CD4-positive, CD25-positive, alpha-beta regulatory T cell (primary cell): ENCODE results near the gene LIF. TPM values are rescaled to one million over a fixed set of nuclear protein-coding genes. Genes with fewer than 3 reads are reported as not detected.

Experiments
- ATAC-seq, 2 donors: fragments of 150-1000 bp; cut with Tn5 transposase; one replicate each; pipeline ENCODE4 v1.10.0; 2021; ENCODE audit warnings: low read depth in 2 of 2, moderate number of reproducible peaks in 2 of 2, moderate library complexity in 1 of 2
- DNase-seq, 3 donors: peaks; one replicate each; pipeline versions ENCODE4 v3.0.0 to v3.0.0-alpha.2; 2012 to 2022; ENCODE audit warnings: mixed read lengths in 1 of 3
- H3K27ac ChIP-seq: one replicate; pipeline ENCODE4 v1.7.0; 2013; ENCODE audit warnings: mild to moderate bottlenecking, low read length; ENCODE audit not compliant: insufficient read depth, poor library complexity, severe bottlenecking
- H3K27me3 ChIP-seq: one replicate; pipeline ENCODE4 v1.7.0; 2013; ENCODE audit warnings: low read length; ENCODE audit not compliant: control insufficient read depth, insufficient read depth
- H3K36me3 ChIP-seq: one replicate; pipeline ENCODE4 v1.7.0; 2013; ENCODE audit warnings: mild to moderate bottlenecking, low read length, moderate library complexity; ENCODE audit not compliant: control insufficient read depth, insufficient read depth
- H3K4me1 ChIP-seq: 2 replicates; pipeline ENCODE4 v1.7.0; 2013; ENCODE audit warnings: mild to moderate bottlenecking, low read length; ENCODE audit not compliant: insufficient read depth, control insufficient read depth, poor library complexity, severe bottlenecking
- H3K4me3 ChIP-seq: one replicate; pipeline ENCODE4 v1.7.0; 2013; ENCODE audit warnings: low read depth, mild to moderate bottlenecking, low read length, moderate library complexity
- H3K9me3 ChIP-seq, 2 experiments: 1 replicate in 1 of 2; 2 replicates in 1 of 2; pipeline ENCODE4 v1.7.0; 2013; ENCODE audit warnings: low read length in 2 of 2, mild to moderate bottlenecking in 1 of 2, moderate library complexity in 1 of 2; ENCODE audit not compliant: control insufficient read depth in 2 of 2
- H3K27ac Mint-ChIP-seq, 3 donors: one replicate each; pipeline ENCODE4 v1.8.0; 2020 to 2022; ENCODE audit warnings: mild to moderate bottlenecking in 3 of 3, mixed read lengths in 3 of 3, moderate library complexity in 2 of 3
- H3K27me3 Mint-ChIP-seq: one replicate; pipeline ENCODE4 v1.8.0; 2022; ENCODE audit warnings: mild to moderate bottlenecking, mixed read lengths
- H3K36me3 Mint-ChIP-seq: one replicate; pipeline ENCODE4 v1.8.0; 2020; ENCODE audit warnings: mixed read lengths
- H3K4me1 Mint-ChIP-seq, 4 donors: one replicate each; pipeline ENCODE4 v1.8.0; 2020 to 2022; ENCODE audit warnings: mixed read lengths in 4 of 4, mild to moderate bottlenecking in 1 of 4
- H3K4me3 Mint-ChIP-seq, 4 donors: one replicate each; pipeline ENCODE4 v1.8.0; 2020 to 2022; ENCODE audit warnings: mild to moderate bottlenecking in 4 of 4, mixed read lengths in 4 of 4, moderate library complexity in 3 of 4
- H3K9me3 Mint-ChIP-seq, 7 donors: one replicate each; pipeline ENCODE4 v1.8.0; 2020 to 2022; ENCODE audit warnings: mixed read lengths in 7 of 7, mild to moderate bottlenecking in 3 of 7, moderate library complexity in 2 of 7
- polyA plus RNA-seq, 4 donors: library from polyadenylated mRNA; unstranded; fragments of 300-500 nt; fragmentation: Illumina TruSeq; gene quantifications; one replicate each; pipeline ENCODE4 v1.2.3, GENCODE V29; 2021
- total RNA-seq: library from RNA; stranded (reverse); gene quantifications from one replicate; pipeline ENCODE4 v1.2.3, GENCODE V29; 2022

The LIF gene
- total and polyA plus RNA-seq, 5 donors from 2014 or later, result 0.96 TPM; not detected in 4

DNA sequence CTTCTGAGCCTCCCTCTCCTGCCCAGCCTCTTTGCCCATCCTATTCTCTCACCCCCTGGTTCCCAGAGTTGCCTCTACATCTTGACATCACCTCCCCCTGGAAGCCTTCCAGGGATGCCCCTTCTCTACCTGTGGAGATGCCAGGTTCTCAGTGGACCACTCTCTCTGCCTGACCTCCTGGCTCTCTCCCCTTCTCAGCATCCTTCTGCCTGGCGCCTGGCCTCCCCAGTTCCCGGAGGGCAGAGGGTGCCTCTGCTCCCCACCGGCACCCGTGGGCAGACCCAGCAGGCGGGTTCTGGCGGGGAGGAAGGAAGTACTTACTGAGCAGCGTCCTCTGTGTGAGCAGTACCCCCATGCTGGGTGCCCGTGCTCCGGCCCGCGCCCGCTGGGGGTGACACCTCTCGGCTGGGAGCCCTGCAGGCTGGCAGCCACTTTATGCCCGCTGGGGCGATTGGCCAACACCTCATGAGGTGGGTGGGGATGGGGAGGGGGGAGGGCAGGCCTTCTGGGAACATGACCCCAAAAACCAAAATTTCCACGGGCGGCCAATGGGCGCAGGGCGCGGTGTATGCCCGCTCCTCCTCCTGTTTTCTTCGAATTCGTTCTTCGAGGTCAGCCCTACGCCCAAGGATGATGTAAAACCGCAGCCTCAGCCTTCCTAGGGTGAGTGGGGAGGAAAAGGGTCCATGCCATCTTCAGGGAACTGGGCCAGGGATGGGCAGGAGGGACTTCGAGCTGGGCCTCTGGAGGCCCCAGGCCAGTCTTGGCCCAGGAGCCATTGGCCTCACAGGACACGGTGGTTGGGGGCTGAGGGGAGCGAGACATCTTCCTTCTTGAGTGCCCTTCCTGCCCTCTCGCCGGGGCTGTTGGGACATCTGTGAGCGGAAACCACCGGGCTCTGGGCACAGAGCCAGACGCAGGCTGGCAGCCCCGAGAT is 20.2 kb upstream of the LIF start, which contains the start of gene OSM:
Gene OSM, minus strand, starts transcription at position 407 of the 937 bp plus-strand sequence. Its CDS starts 52 bp downstream, at position 355.
- peaks cover 54% of the 10 kb centered on the region for H3K4me1 ChIP-seq
- peaks cover 8 to 59% (median 16%) of the 10 kb centered on the region in 4 donors for H3K4me1 Mint-ChIP-seq
- peak within 1 kb of the TSS; percentile 83 for H3K4me3 ChIP-seq
- peak within 1 kb of the TSS; percentile 97 for H3K27ac ChIP-seq
- H3K36me3 Mint-ChIP-seq, result peaks cover 8% of the 10 kb centered on the region
- H3K9me3 ChIP-seq, result no peaks in the 10 kb centered on the region
- DNase-seq (peak; percentile 53 to 94 (median 68)), ATAC-seq (peak; percentile 33 to 45)
- peaks cover 5% of the 10 kb centered on the region for H3K36me3 ChIP-seq
- no peaks in the 10 kb centered on the region for H3K9me3 Mint-ChIP-seq
- H3K27me3 ChIP-seq, result no peaks in the 10 kb centered on the region
- H3K4me3 Mint-ChIP-seq, result peak within 1 kb of the TSS; percentile 92 to 96 (median 96)
- H3K27me3 Mint-ChIP-seq, result peaks cover 5% of the 10 kb centered on the region
- H3K27ac Mint-ChIP-seq, result peak within 1 kb of the TSS; percentile 95 to 99 (median 99)

DNA sequence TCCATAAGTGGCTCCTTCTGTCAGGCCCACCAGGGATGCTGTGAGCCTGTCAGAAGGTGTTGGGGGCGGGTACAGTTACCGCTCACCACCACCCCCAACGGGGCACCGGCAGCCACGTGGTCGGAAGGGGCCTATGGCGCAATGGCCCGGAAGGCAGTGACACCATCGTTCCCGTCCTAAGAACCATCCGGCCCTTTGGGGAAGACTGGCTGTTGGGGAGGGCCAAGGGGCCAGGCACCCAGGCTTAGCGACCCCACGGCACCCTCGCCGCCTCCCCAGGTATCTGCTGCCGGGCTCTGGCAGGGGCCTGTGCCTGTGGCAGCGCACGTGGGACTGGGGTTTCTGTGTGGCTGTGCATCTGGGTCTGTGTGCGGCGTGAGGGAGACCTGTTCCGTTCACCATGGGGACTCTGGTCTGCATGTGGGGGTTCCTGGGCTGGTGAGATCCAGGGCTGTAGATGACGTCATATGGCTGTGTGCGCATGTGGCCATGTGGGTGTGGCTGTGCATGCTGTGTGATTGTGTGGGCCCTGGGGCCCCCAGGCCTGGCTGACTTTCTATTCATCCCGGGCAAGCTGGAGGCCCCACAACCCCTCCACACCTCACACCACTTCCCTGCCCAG is 19.4 kb upstream of the LIF start:
- ATAC-seq, result peak; percentile 75 to 76
- H3K27ac Mint-ChIP-seq, result peak overlapping the region; percentile 89 to 99 (median 99)
- H3K4me1 Mint-ChIP-seq, result peaks cover 8 to 59% (median 16%) of the 10 kb centered on the region in 4 donors
- peaks cover 5% of the 10 kb centered on the region for H3K27me3 Mint-ChIP-seq
- peak overlapping the region; percentile 97 for H3K27ac ChIP-seq
- peak; percentile 75 to 90 (median 85) for DNase-seq
- H3K4me3 Mint-ChIP-seq, result peak overlapping the region; percentile 92 to 96 (median 96)
- H3K4me1 ChIP-seq, result peaks cover 54% of the 10 kb centered on the region
- peaks cover 3% of the 10 kb centered on the region for H3K36me3 ChIP-seq
- H3K27me3 ChIP-seq, result no peaks in the 10 kb centered on the region
- H3K9me3 Mint-ChIP-seq, result no peaks in the 10 kb centered on the region
- H3K4me3 ChIP-seq, result peak overlapping the region; percentile 83
- H3K9me3 ChIP-seq, result no peaks in the 10 kb centered on the region
- peaks cover 8% of the 10 kb centered on the region for H3K36me3 Mint-ChIP-seq

DNA sequence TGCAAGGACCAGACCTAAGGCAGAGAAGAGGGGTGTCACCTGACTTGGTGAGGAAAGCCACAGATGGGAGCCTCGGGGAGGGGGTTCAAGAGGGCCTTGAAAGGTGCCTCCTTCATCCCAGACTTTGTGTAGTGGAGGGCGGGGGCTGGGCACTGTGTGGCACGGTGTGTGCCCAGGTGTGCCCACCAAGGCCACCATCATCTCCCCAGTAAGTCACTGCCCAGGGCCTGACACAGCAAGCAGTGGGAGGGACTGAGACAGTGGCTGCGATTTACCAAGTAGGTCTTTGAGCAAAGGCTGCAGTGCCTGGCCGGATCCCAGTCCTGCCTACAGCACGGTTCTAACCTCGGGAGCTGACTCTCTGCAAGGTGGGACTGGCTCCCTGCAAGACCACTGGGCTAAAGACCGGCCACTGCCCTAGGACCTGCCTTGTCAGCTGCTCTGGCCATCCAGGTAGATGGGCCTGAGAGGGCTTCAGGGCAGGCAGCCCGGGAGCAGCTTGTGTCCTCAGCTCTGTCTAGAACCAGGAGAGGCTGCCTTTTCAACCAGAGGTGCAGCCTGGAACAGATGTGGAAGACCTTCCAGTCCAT is 18.7 kb upstream of the LIF start:
- ATAC-seq, result no peak
- no peak for DNase-seq
- Histone ChIP-seq H3K27ac (peak overlapping the region; percentile 97), H3K36me3 (no peaks in the 10 kb centered on the region), H3K9me3 (no peaks in the 10 kb centered on the region), H3K27me3 (no peaks in the 10 kb centered on the region), H3K4me3 (peak overlapping the region; percentile 83), H3K4me1 (peaks cover 54% of the 10 kb centered on the region)
- H3K9me3 Mint-ChIP-seq, result no peaks in the 10 kb centered on the region
- H3K27ac Mint-ChIP-seq, result peak overlapping the region; percentile 89 to 99 (median 99)
- peaks cover 8% of the 10 kb centered on the region for H3K36me3 Mint-ChIP-seq
- peaks cover 8 to 61% (median 15%) of the 10 kb centered on the region in 4 donors for H3K4me1 Mint-ChIP-seq
- peaks cover 5% of the 10 kb centered on the region for H3K27me3 Mint-ChIP-seq
- H3K4me3 Mint-ChIP-seq, result peak overlapping the region; percentile 92 to 96 (median 96)

DNA sequence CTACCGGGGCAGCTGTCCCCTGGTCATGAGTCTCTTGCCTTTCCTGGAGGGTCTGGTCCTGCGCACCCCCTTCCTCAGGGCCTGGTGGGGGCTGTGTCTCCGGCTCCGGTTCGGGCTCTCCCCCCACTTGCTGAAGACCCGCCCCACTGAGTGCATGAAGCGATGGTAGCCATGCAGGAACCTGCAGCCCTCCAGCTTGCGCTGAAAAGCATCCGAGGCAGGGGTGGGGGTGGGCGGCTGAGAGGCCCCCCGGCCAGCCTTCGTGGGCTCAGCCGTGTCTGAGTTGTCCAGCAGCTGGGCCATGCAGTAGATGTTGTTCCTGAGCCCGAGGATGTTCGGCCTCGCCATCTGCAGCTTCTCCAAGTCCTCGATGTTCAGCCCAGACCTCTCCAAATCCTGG is 17.3 kb upstream of the LIF start:
- Mint-ChIP-seq H3K27me3 (peaks cover 5% of the 10 kb centered on the region), H3K27ac (no peak overlapping the region), H3K9me3 (no peaks in the 10 kb centered on the region), H3K4me3 (no peak overlapping the region), H3K36me3 (peaks cover 8% of the 10 kb centered on the region), H3K4me1 (peaks cover 6 to 54% (median 18%) of the 10 kb centered on the region in 4 donors)
- Histone ChIP-seq H3K27ac (no peak overlapping the region), H3K27me3 (no peaks in the 10 kb centered on the region), H3K9me3 (no peaks in the 10 kb centered on the region), H3K4me3 (no peak overlapping the region), H3K36me3 (no peaks in the 10 kb centered on the region), H3K4me1 (peaks cover 54% of the 10 kb centered on the region)
- no peak for DNase-seq
- ATAC-seq, result no peak

DNA sequence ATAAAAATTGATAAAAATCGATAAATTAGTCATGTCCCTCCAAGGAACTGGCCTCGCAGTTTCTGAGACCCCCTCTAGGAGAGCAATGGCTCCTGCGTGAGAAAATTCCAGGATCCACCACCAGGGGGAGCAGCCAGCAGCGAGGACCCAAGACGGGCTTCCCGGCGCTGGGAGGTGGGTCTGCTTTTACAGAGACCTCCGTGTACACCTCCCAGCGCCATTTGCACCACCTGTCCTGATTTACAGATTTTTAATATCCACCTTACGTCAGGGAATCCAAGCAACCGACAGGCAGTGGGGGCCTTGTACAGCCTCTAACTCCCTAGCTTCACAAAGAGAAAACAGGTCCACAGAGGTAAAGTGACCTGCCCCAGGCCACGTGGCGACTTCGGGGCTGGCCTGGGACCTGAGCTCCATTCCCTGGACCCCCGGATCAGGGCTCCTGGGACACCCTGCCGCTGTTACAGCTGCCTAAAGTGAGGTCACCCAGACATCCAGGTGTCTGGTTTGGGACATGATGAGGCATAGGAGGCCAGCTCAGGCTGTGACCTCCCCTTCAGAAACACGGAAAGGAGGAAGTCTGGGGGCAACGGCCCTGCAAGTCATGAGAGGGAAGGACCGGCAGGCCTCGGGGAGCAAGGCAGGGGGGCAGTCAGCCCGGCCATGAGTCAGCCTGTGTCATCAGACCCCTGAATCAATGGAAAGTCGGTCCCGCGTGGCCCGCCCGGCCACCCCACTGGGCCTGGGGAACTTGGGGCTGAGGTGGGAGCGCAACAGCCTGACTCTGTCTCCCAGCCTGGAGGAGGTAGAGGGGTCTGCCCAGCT is 16.6 kb upstream of the LIF start:
- H3K36me3 ChIP-seq, result no peaks in the 10 kb centered on the region
- no peaks in the 10 kb centered on the region for H3K27me3 ChIP-seq
- H3K27ac ChIP-seq, result peak overlapping the region; percentile 53
- no peaks in the 10 kb centered on the region for H3K9me3 Mint-ChIP-seq
- peaks cover 53% of the 10 kb centered on the region for H3K4me1 ChIP-seq
- peak overlapping the region in 2 of 3 donors; percentile 79 to 92 for H3K27ac Mint-ChIP-seq
- peaks cover 6% of the 10 kb centered on the region for H3K36me3 Mint-ChIP-seq
- H3K9me3 ChIP-seq, result no peaks in the 10 kb centered on the region
- DNase-seq (peak; percentile 71 to 76 (median 74)), ATAC-seq (no peak)
- no peak overlapping the region for H3K4me3 ChIP-seq
- peak overlapping the region; percentile 78 to 92 (median 82) for H3K4me3 Mint-ChIP-seq
- H3K27me3 Mint-ChIP-seq, result no peaks in the 10 kb centered on the region
- H3K4me1 Mint-ChIP-seq, result peaks cover 0 to 47% (median 12%) of the 10 kb centered on the region in 4 donors

DNA sequence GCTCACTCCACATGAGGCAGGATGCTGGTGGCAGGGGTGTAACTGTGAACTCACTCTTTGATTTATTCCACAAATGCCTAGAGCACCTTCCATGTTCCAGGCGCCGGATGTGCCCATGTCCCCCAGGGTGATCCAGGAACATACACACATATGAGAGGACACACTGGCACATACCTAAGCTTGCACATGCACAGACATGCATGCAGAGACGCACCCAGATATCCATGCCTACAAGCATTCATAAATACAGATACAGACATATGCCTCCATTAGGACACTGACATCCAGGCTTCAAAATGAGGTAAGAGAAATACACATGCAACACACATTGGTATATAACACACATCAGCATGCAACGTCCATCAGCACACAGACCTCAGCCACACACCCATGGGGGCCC is 15.6 kb upstream of the LIF start:
- H3K27me3 ChIP-seq, result no peaks in the 10 kb centered on the region
- H3K9me3 ChIP-seq, result no peaks in the 10 kb centered on the region
- no peak for DNase-seq
- H3K27ac Mint-ChIP-seq, result peak overlapping the region in 2 of 3 donors; percentile 59 to 89
- no peak overlapping the region for H3K27ac ChIP-seq
- no peaks in the 10 kb centered on the region for H3K36me3 ChIP-seq
- no peaks in the 10 kb centered on the region for H3K27me3 Mint-ChIP-seq
- H3K4me1 Mint-ChIP-seq, result peaks cover 0 to 37% (median 12%) of the 10 kb centered on the region in 4 donors
- ATAC-seq, result no peak
- peak overlapping the region in 1 of 4 donors; percentile 73 for H3K4me3 Mint-ChIP-seq
- H3K9me3 Mint-ChIP-seq, result no peaks in the 10 kb centered on the region
- H3K36me3 Mint-ChIP-seq, result peaks cover 6% of the 10 kb centered on the region
- H3K4me1 ChIP-seq, result peaks cover 43% of the 10 kb centered on the region
- H3K4me3 ChIP-seq, result no peak overlapping the region

DNA sequence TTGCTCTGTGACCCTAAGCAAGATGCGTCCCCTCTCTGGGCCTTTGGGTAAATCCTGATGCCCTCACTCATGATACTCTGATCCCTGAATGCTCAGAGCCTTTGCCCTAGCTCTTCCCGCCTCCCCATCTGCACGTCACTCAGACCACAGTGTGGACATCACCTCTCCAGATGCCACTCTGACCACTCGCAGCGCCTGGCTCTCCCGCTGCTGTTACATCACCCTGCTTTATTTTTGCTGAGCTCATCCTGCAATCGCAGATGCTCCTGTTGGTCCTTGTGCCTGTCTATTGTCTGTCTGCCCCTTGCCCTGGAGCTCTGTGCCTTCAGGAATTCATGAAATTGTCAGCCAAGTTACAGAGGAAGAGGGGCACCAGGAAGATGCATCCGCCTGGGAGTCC is 14.6 kb upstream of the LIF start:
- Mint-ChIP-seq H3K4me1 (peaks cover 0 to 32% (median 12%) of the 10 kb centered on the region in 4 donors), H3K36me3 (peaks cover 6% of the 10 kb centered on the region), H3K27ac (peak overlapping the region in 1 of 3 donors; percentile 16), H3K9me3 (no peaks in the 10 kb centered on the region), H3K4me3 (no peak overlapping the region), H3K27me3 (no peaks in the 10 kb centered on the region)
- DNase-seq (no peak), ATAC-seq (no peak)
- Histone ChIP-seq H3K9me3 (no peaks in the 10 kb centered on the region), H3K4me1 (peaks cover 33% of the 10 kb centered on the region), H3K4me3 (no peak overlapping the region), H3K27ac (no peak overlapping the region), H3K27me3 (no peaks in the 10 kb centered on the region), H3K36me3 (no peaks in the 10 kb centered on the region)
